Fibroblast of skin of left biceps (primary cell): Measurements from ENCODE around the gene SMDT1.
"Not testable (repeated sequence)": the region's sequence is repeated elsewhere in the genome, so short reads cannot be mapped to it uniquely, and the experiment has no call there.

ENCODE experiments used
- DNase-seq, 2 experiments: peaks; one replicate each; pipeline ENCODE4 v3.0.0-alpha.2; 2013; ENCODE audit warnings: low read depth in 2 of 2

SMDT1 gene

GRCh38 chr22:42111798-42112197 lies 32.3 kb downstream of the SMDT1 start:
- DNase-seq: no peak

- not testable (repeated sequence) for DNase-seq
These were observed 33.3 kb downstream of the SMDT1 start for GRCh38 chr22:42112793-42113192.

- no peak for DNase-seq
These were observed 35.2 kb downstream of the SMDT1 start for GRCh38 chr22:42114721-42115120.

- DNase-seq: not testable (repeated sequence)
These were observed 35.9 kb downstream of the SMDT1 start for GRCh38 chr22:42115420-42115830.

- no peak for DNase-seq
These were observed 37.4 kb downstream of the SMDT1 start for GRCh38 chr22:42116848-42117424.

- not testable (repeated sequence) for DNase-seq
These were observed 40.9 kb downstream of the SMDT1 start for GRCh38 chr22:42120231-42121021.

- not testable (repeated sequence) for DNase-seq
These were observed 44.0 kb downstream of the SMDT1 start for GRCh38 chr22:42123529-42123928.

GRCh38 chr22:42127606-42128005 lies 48.1 kb downstream of the SMDT1 start:
- DNase-seq: no peak

- not testable (repeated sequence) for DNase-seq
These were observed 48.5 kb downstream of the SMDT1 start for GRCh38 chr22:42128007-42128406.

- not testable (repeated sequence) for DNase-seq
These were observed 49.5 kb downstream of the SMDT1 start for GRCh38 chr22:42128776-42129694.

- not testable (repeated sequence) for DNase-seq
These were observed 50.7 kb downstream of the SMDT1 start for GRCh38 chr22:42130182-42130581.

GRCh38 chr22:42130639-42131431 lies 51.3 kb downstream of the SMDT1 start, which contains the start of gene CYP2D6:
CYP2D6 (minus strand) TSS chr22:42130810; CDS start chr22:42130791, 19 bp downstream.
- DNase-seq: not testable (repeated sequence)

GRCh38 chr22:42131562-42131961 lies 52.1 kb downstream of the SMDT1 start:
- DNase-seq: no peak

- no peak for DNase-seq
These were observed 53.0 kb downstream of the SMDT1 start for GRCh38 chr22:42132457-42132856.
